CD4-positive, alpha-beta T cell (primary cell): ENCODE results near the gene LPP. TPM values are rescaled to one million over a fixed set of nuclear protein-coding genes. Genes with fewer than 3 reads are reported as not detected.

Experiments used
- ATAC-seq: fragments of 200-7000 bp; cut with Tn5 transposase; one replicate; pipeline ENCODE4 v1.10.0; 2022; ENCODE audit warnings: mild to moderate bottlenecking; ENCODE audit not compliant: poor library complexity
- CTCF ChIA-PET: fragments of 350-600 bp; sonication (Branson Sonifier 250); formaldehyde crosslinking; loops from one replicate; lab custom pipeline; 2021; ENCODE audit warnings: antibody characterized with exemption, inconsistent platforms; lab: Charles Lee
- POLR2A ChIA-PET: fragments of 350-600 bp; sonication (Branson Sonifier 250); formaldehyde crosslinking; loops from one replicate; lab custom pipeline; 2021; ENCODE audit warnings: antibody characterized with exemption, inconsistent platforms; lab: Charles Lee
- DNase-seq, 14 experiments: peaks; one replicate each; pipeline ENCODE4 v3.0.0-alpha.2; 2013 to 2020; ENCODE audit warnings: mixed read lengths in 2 of 14
- H3K27ac ChIP-seq, 2 donors: one replicate each; pipeline versions ENCODE4 v1.5.1 to v1.7.0; 2013; ENCODE audit warnings: low read length in 2 of 2, low read depth in 1 of 2, mild to moderate bottlenecking in 1 of 2
- H3K27me3 ChIP-seq, 2 experiments: 1 replicate in 1 of 2; 2 replicates in 1 of 2; pipeline versions ENCODE4 v1.6.1 to v1.7.0; 2013; ENCODE audit warnings: low read length in 2 of 2, control low read depth in 1 of 2, mild to moderate bottlenecking in 1 of 2, moderate library complexity in 1 of 2; ENCODE audit not compliant: insufficient read depth in 2 of 2, control insufficient read depth in 1 of 2
- H3K36me3 ChIP-seq: one replicate; pipeline ENCODE4 v1.6.1; 2013; ENCODE audit warnings: low read length, control low read depth; ENCODE audit not compliant: insufficient read depth
- H3K4me1 ChIP-seq: one replicate; pipeline ENCODE4 v1.6.1; 2013; ENCODE audit warnings: low read length, control low read depth; ENCODE audit not compliant: insufficient read depth
- H3K4me3 ChIP-seq: one replicate; pipeline ENCODE4 v1.5.1; 2013; ENCODE audit warnings: mild to moderate bottlenecking, low read length, moderate library complexity
- H3K9me3 ChIP-seq, 2 experiments: 1 replicate in 1 of 2; 2 replicates in 1 of 2; pipeline versions ENCODE4 v1.6.1 to v1.7.0; 2013; ENCODE audit warnings: low read length in 2 of 2, mild to moderate bottlenecking in 2 of 2, control low read depth in 1 of 2, moderate library complexity in 1 of 2; ENCODE audit not compliant: control insufficient read depth in 1 of 2, insufficient read depth in 1 of 2
- H3K27ac Mint-ChIP-seq: one replicate; pipeline ENCODE4 v1.8.0; 2020; ENCODE audit warnings: mixed read lengths
- H3K27me3 Mint-ChIP-seq: one replicate; pipeline ENCODE4 v1.8.0; 2021; ENCODE audit warnings: mixed read lengths
- H3K36me3 Mint-ChIP-seq: one replicate; pipeline ENCODE4 v1.8.0; 2021; ENCODE audit warnings: low read depth, mixed read lengths
- H3K4me1 Mint-ChIP-seq: one replicate; pipeline ENCODE4 v1.8.0; 2021; ENCODE audit warnings: low read depth, mixed read lengths
- H3K4me3 Mint-ChIP-seq: one replicate; pipeline ENCODE4 v1.8.0; 2020; ENCODE audit warnings: mild to moderate bottlenecking, mixed read lengths
- H3K9me3 Mint-ChIP-seq: one replicate; pipeline ENCODE4 v1.8.0; 2020; ENCODE audit warnings: mixed read lengths
- CTCF ChIP-seq: fragments of 200-600 bp; IDR thresholded peaks from one replicate; pipeline ENCODE4 v1.8.0; 2022; ENCODE audit warnings: antibody characterized with exemption, mild to moderate bottlenecking
- intact Hi-C, 2 experiments: fragments of 100-400 bp; cut with DNase I in 1 of 2; cut with micrococcal nuclease in 1 of 2; formaldehyde crosslinking; loops; one replicate each; pipeline versions ENCODE4 v1.15.1 to v1.9.0; 2023 to 2025; cut with DNase I, micrococcal nuclease
- total RNA-seq, 174 experiments: library from RNA in 2 of 174; stranded (reverse) in 2 of 174; gene quantifications; one replicate each; pipeline ENCODE4 v1.2.3 and lab custom pipeline; 2021 to 2026

The LPP gene
- total RNA-seq, 2 experiments from 2014 or later = 45.6 to 45.9 TPM

- Histone ChIP-seq H3K36me3 (no peaks in the 10 kb centered on the region), H3K4me1 (no peaks in the 10 kb centered on the region), H3K4me3 (no peak overlapping the region), H3K27me3 (no peaks in the 10 kb centered on the region), H3K9me3 (no peaks in the 10 kb centered on the region), H3K27ac (no peak overlapping the region)
- intact Hi-C loops = no loop called here
- H3K4me1 Mint-ChIP-seq = no peaks in the 10 kb centered on the region
- ATAC-seq = no peak
- H3K27me3 Mint-ChIP-seq = no peaks in the 10 kb centered on the region
- no peak overlapping the region for H3K27ac Mint-ChIP-seq
- DNase-seq = no peak
- no peaks in the 10 kb centered on the region for H3K36me3 Mint-ChIP-seq
- H3K4me3 Mint-ChIP-seq = no peak overlapping the region
- ChIA-PET CTCF (no interaction called here), POLR2A (no interaction called here)
- no peaks in the 10 kb centered on the region for H3K9me3 Mint-ChIP-seq
- TF ChIP-seq CTCF = no peak
These were observed 772.2 kb downstream of the LPP start for GRCh38 chr3:188926111-188926510.

- Mint-ChIP-seq H3K27ac (no peak overlapping the region), H3K9me3 (no peaks in the 10 kb centered on the region), H3K27me3 (no peaks in the 10 kb centered on the region), H3K4me3 (no peak overlapping the region), H3K36me3 (no peaks in the 10 kb centered on the region), H3K4me1 (no peaks in the 10 kb centered on the region)
- Histone ChIP-seq H3K36me3 (no peaks in the 10 kb centered on the region), H3K27me3 (no peaks in the 10 kb centered on the region), H3K9me3 (no peaks in the 10 kb centered on the region), H3K4me1 (no peaks in the 10 kb centered on the region), H3K4me3 (no peak overlapping the region), H3K27ac (no peak overlapping the region)
- DNase-seq = no peak
- ATAC-seq = no peak
- CTCF ChIA-PET = interaction anchor here (1.3 kb wide), 1 partner anchor 28 kb away, joined by 3 read pairs; no protein-coding TSS in a partner anchor
- TF ChIP-seq CTCF = no peak
- intact Hi-C loops = no loop called here
- POLR2A ChIA-PET = interaction anchor here (1.6 kb wide), 1 partner anchor 10 kb away, joined by 5 read pairs; no protein-coding TSS in a partner anchor
These were observed 773.0 kb downstream of the LPP start for GRCh38 chr3:188926741-188927511.

- DNase-seq (no peak), ATAC-seq (no peak)
- ChIA-PET POLR2A (interaction anchor here (1.6 kb wide), 1 partner anchor 11 kb away, joined by 5 read pairs; no protein-coding TSS in a partner anchor), CTCF (interaction anchor here (1.3 kb wide), 1 partner anchor 27 kb away, joined by 3 read pairs; no protein-coding TSS in a partner anchor)
- Mint-ChIP-seq H3K27ac (no peak overlapping the region), H3K27me3 (no peaks in the 10 kb centered on the region), H3K9me3 (no peaks in the 10 kb centered on the region), H3K4me1 (no peaks in the 10 kb centered on the region), H3K4me3 (no peak overlapping the region), H3K36me3 (no peaks in the 10 kb centered on the region)
- Histone ChIP-seq H3K4me1 (no peaks in the 10 kb centered on the region), H3K27ac (no peak overlapping the region), H3K36me3 (no peaks in the 10 kb centered on the region), H3K4me3 (no peak overlapping the region), H3K9me3 (no peaks in the 10 kb centered on the region), H3K27me3 (no peaks in the 10 kb centered on the region)
- intact Hi-C loops = no loop called here
- TF ChIP-seq CTCF = no peak
These were observed 774.0 kb downstream of the LPP start for GRCh38 chr3:188927971-188928370.
